ENCODE data around the gene SART1.

DNA sequence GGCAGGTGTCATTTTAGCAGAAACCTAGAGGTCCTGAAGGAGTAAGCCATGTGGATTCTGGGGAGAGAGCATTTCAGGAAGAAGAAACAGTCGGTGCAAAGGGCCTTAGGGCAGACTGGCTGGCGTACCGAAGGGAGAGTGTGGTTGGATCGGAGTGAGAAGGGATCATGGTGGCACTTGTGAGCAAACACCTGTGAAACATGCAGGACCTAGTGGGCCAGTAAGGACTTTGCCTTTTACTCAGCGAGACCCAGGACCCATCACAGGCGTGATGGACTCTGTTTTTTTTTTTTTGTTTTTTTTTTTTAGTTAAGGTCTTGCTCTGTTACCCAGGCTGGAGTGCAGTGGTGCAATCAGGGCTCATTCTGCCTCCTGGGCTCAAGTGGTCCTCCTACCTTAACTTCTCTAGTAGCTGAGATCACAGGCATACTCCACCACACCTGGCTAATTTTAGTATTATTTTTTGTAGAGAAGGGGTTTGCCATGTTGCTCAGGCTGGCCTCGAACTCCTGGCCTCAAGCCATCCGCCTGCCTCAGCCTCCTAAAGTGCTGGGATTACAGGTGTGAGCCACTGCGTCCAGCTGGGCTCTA, 19.7 kb upstream of the SART1 start:
- TF ChIP-seq, protein P1, sequence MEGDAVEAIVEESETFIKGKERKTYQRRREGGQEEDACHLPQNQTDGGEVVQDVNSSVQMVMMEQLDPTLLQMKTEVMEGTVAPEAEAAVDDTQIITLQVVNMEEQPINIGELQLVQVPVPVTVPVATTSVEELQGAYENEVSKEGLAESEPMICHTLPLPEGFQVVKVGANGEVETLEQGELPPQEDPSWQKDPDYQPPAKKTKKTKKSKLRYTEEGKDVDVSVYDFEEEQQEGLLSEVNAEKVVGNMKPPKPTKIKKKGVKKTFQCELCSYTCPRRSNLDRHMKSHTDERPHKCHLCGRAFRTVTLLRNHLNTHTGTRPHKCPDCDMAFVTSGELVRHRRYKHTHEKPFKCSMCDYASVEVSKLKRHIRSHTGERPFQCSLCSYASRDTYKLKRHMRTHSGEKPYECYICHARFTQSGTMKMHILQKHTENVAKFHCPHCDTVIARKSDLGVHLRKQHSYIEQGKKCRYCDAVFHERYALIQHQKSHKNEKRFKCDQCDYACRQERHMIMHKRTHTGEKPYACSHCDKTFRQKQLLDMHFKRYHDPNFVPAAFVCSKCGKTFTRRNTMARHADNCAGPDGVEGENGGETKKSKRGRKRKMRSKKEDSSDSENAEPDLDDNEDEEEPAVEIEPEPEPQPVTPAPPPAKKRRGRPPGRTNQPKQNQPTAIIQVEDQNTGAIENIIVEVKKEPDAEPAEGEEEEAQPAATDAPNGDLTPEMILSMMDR (IDR thresholded peaks at IDR 0.05), result no peak
- TF ChIP-seq POLR2A (IDR thresholded peaks at IDR 0.05), result no peak

Data from adrenal gland (tissue), 5 donors.